HCT116 (cell line): Measurements from ENCODE around the gene ALKBH6. TPM values are rescaled to one million over a fixed set of nuclear protein-coding genes. Genes with fewer than 3 reads are reported as not detected.
A peak's percentile ranks its signal among the peaks of the same experiment; 100 is the strongest.

ENCODE experiments used
- ATAC-seq: fragments of 200-7000 bp; cut with Tn5 transposase; 2 replicates; pipeline ENCODE4 v1.9.1; 2020; ENCODE audit warnings: mild to moderate bottlenecking, moderate library complexity
- BruUV-seq: library from RNA; stranded (reverse); fragments of 400-500 nt; replicated peaks from 2 replicates; lab custom pipeline; 2021; lab: Mats Ljungman, UMichigan
- CTCF ChIA-PET: fragments of 300-600 bp; sonication (Branson Sonifier 250); formaldehyde crosslinking; loops from one replicate; lab custom pipeline; 2021; ENCODE audit warnings: antibody characterized with exemption; lab: Charles Lee
- POLR2A ChIA-PET: fragments of 300-600, 350-600 bp; sonication (Branson Sonifier 250); formaldehyde crosslinking; loops from one replicate; lab custom pipeline; 2021; ENCODE audit warnings: antibody characterized with exemption; lab: Charles Lee
- RAD21 ChIA-PET, 2 experiments: fragments of 300-600 bp; sonication (Branson Sonifier 250); formaldehyde crosslinking; loops; one replicate each; lab custom pipeline; 2023; ENCODE audit warnings: low total read pairs in 2 of 2; ENCODE audit not compliant: uncharacterized antibody in 2 of 2, unreplicated experiment in 2 of 2, low non-redundant PET in 1 of 2; lab: Charles Lee
- DNase-seq: peaks from one replicate; pipeline ENCODE4 v3.0.0-alpha.2; 2010; ENCODE audit warnings: low read depth, low spot score
- H2AFZ ChIP-seq: fragments of 200-600 bp; shearing (Covaris generic), sonication (generic); 2 replicates; pipeline ENCODE4 v1.6.1; 2017; ENCODE audit warnings: low read depth, mixed run types, mixed read lengths, antibody characterized with exemption, low read length; ENCODE audit not compliant: poor library complexity, severe bottlenecking
- H3K27ac ChIP-seq: 2 replicates; pipeline ENCODE4 v1.5.1; 2012; ENCODE audit warnings: low read depth, low read length
- H3K27me3 ChIP-seq: fragments of 200-600 bp; sonication (generic); 2 replicates; pipeline ENCODE4 v1.6.1; 2016; ENCODE audit warnings: mixed run types, low read length, mixed read lengths; ENCODE audit not compliant: insufficient read depth
- H3K36me3 ChIP-seq, 2 experiments: fragments of 200-500 bp in 1 of 2; fragments of 200-600 bp in 1 of 2; sonication (Bioruptor generic) in 1 of 2; sonication (generic) in 1 of 2; 2 replicates each; pipeline versions ENCODE4 v1.5.1 to v1.6.1; 2014 to 2016; ENCODE audit warnings: low read length in 2 of 2, inconsistent platforms in 1 of 2, mixed read lengths in 1 of 2, mixed run types in 1 of 2; ENCODE audit not compliant: insufficient read depth in 2 of 2, control insufficient read depth in 1 of 2
- H3K4me1 ChIP-seq, 2 experiments: fragments of 200-600 bp in 1 of 2; sonication (generic) in 1 of 2; 2 replicates each; pipeline versions ENCODE4 v1.5.1 to v1.6.1; 2012 to 2017; ENCODE audit warnings: low read length in 2 of 2, inconsistent platforms in 1 of 2, mild to moderate bottlenecking in 1 of 2, mixed read lengths in 1 of 2, mixed run types in 1 of 2, moderate library complexity in 1 of 2; ENCODE audit not compliant: insufficient read depth in 2 of 2, control insufficient read depth in 1 of 2
- H3K4me2 ChIP-seq: fragments of 200-600 bp; sonication (generic); 2 replicates; pipeline ENCODE4 v1.6.1; 2017; ENCODE audit warnings: mixed run types, low read length, mixed read lengths
- H3K4me3 ChIP-seq, 2 experiments: fragments of 200-600 bp in 1 of 2; sonication (generic) in 1 of 2; replicated peaks in 1 of 2; 2 replicates each; pipeline ENCODE4 v1.5.1; 2011 to 2016; ENCODE audit warnings: low read length in 2 of 2, control low read depth in 1 of 2, low read depth in 1 of 2, mild to moderate bottlenecking in 1 of 2, mixed read lengths in 1 of 2, mixed run types in 1 of 2
- H3K79me2 ChIP-seq: fragments of 200-600 bp; sonication (generic); 2 replicates; pipeline ENCODE4 v1.6.1; 2017; ENCODE audit warnings: mild to moderate bottlenecking, mixed run types, low read length, moderate library complexity, mixed read lengths; ENCODE audit not compliant: insufficient read depth
- H3K9ac ChIP-seq: fragments of 200-600 bp; sonication (generic); 2 replicates; pipeline ENCODE4 v1.6.1; 2016; ENCODE audit warnings: low read length, mixed read lengths
- H3K9me2 ChIP-seq: fragments of 200-600 bp; sonication (generic), shearing (Covaris generic); 2 replicates; pipeline ENCODE4 v1.6.1; 2017; ENCODE audit warnings: mixed run types, mild to moderate bottlenecking, moderate library complexity; ENCODE audit not compliant: insufficient read depth
- H3K9me3 ChIP-seq, 2 experiments: fragments of 200-500 bp in 1 of 2; fragments of 200-600 bp in 1 of 2; sonication (Bioruptor generic) in 1 of 2; sonication (generic) in 1 of 2; 2 replicates each; pipeline ENCODE4 v1.6.1; 2014 to 2017; ENCODE audit warnings: low read length in 2 of 2, mixed read lengths in 2 of 2, inconsistent platforms in 1 of 2, low read depth in 1 of 2, mild to moderate bottlenecking in 1 of 2, mixed run types in 1 of 2, moderate library complexity in 1 of 2; ENCODE audit not compliant: control insufficient read depth in 1 of 2, insufficient read depth in 1 of 2
- H4K20me1 ChIP-seq: fragments of 200-600 bp; sonication (generic), shearing (Covaris generic); 2 replicates; pipeline ENCODE4 v1.6.1; 2017; ENCODE audit warnings: mixed run types, mild to moderate bottlenecking, moderate library complexity; ENCODE audit not compliant: insufficient read depth
- ATF3 ChIP-seq: IDR thresholded peaks from 2 replicates; pipeline ENCODE4 v1.6.1; 2012
- CTCF ChIP-seq, 3 experiments: fragments of 200-600 bp in 1 of 3; sonication (generic) in 1 of 3; IDR thresholded peaks in 2 of 3; conservative IDR thresholded peaks in 1 of 3; 2 replicates each; pipeline ENCODE4 v1.5.1; 2012 to 2017; ENCODE audit warnings: low read depth in 2 of 3, low read length in 2 of 3, antibody characterized with exemption in 1 of 3, borderline replicate concordance in 1 of 3, control low read depth in 1 of 3, mild to moderate bottlenecking in 1 of 3, mixed read lengths in 1 of 3, mixed run types in 1 of 3, moderate library complexity in 1 of 3; ENCODE audit not compliant: insufficient read depth in 1 of 3
- EZH2phosphoT487 ChIP-seq: fragments of 200-600 bp; IDR thresholded peaks from 2 replicates; pipeline ENCODE4 v1.6.1; 2018; ENCODE audit warnings: antibody characterized with exemption, borderline replicate concordance
- POLR2AphosphoS5 ChIP-seq: IDR thresholded peaks from 2 replicates; pipeline ENCODE4 v1.6.1; 2011; ENCODE audit warnings: mild to moderate bottlenecking, low read depth, low read length, moderate library complexity
- RAD21 ChIP-seq: IDR thresholded peaks from 2 replicates; pipeline ENCODE4 v1.6.1; 2012; ENCODE audit warnings: low read depth, mild to moderate bottlenecking
- REST ChIP-seq: IDR thresholded peaks from 2 replicates; pipeline ENCODE4 v1.6.1; 2012; ENCODE audit warnings: low read depth
- TCF7L2 ChIP-seq: IDR thresholded peaks from 2 replicates; pipeline ENCODE4 v1.7.0; 2011; ENCODE audit warnings: borderline replicate concordance, inconsistent platforms; ENCODE audit not compliant: insufficient read depth, insufficient read length; ENCODE audit errors: extremely low read depth
- intact Hi-C: fragments of 100-400 bp; cut with micrococcal nuclease; formaldehyde crosslinking; loops from 2 replicates; pipeline ENCODE4 v1.10.0; 2022
- total RNA-seq: library from RNA; stranded (reverse); gene quantifications from one replicate; pipeline ENCODE4 v1.2.1, GENCODE V29; 2021; ENCODE audit not compliant: unreplicated experiment

Gene ALKBH6
- total RNA-seq, 1 experiment from 2014 or later, result 28.6 TPM

GRCh38 chr19:36051236-36051635 lies 37.2 kb upstream of the ALKBH6 start:
- BruUV-seq, result no TSS peak
- no peak overlapping the region for H3K4me2 ChIP-seq
- H3K9me3 ChIP-seq, result no peaks in the 10 kb centered on the region
- H3K36me3 ChIP-seq, result no peaks in the 10 kb centered on the region
- peak; percentile 33 for DNase-seq
- H3K27me3 ChIP-seq, result no peaks in the 10 kb centered on the region
- peaks cover 19 to 43% of the 10 kb centered on the region in 2 experiments for H3K4me1 ChIP-seq
- H3K9ac ChIP-seq, result no peak overlapping the region
- TF ChIP-seq POLR2AphosphoS5, result no peak
- TF ChIP-seq RAD21, result peak; percentile 46
- TF ChIP-seq ATF3, result no peak
- TF ChIP-seq CTCF (IDR thresholded peaks at IDR 0.05 in 2 of 3, conservative IDR thresholded peaks at IDR 0.05 in 1 of 3; ENCODE audit: borderline replicate concordance in 1 of 3, insufficient read depth in 1 of 3, low read depth in 2 of 3, low read length in 2 of 3), result peak; percentile 71 to 98 (median 73)
- no peak overlapping the region for H3K4me3 ChIP-seq
- no peak for ATAC-seq
- POLR2A ChIA-PET, result interaction anchor here (1.5 kb wide), 1 partner anchor 37 kb away, joined by 3 read pairs; the partner anchor contains the start of gene ALKBH6
- CTCF ChIA-PET, result no interaction called here
- no peaks in the 10 kb centered on the region for H4K20me1 ChIP-seq
- intact Hi-C loops, result loop anchor here (1.0 to 10.0 kb wide), 2 partner anchors 52 to 166 kb away; no protein-coding TSS in a partner anchor
- H3K9me2 ChIP-seq, result no peaks in the 10 kb centered on the region
- RAD21 ChIA-PET, result no interaction called here
- no peak overlapping the region for H2AFZ ChIP-seq
- peaks cover 12% of the 10 kb centered on the region for H3K79me2 ChIP-seq
- H3K27ac ChIP-seq, result no peak overlapping the region

DNA sequence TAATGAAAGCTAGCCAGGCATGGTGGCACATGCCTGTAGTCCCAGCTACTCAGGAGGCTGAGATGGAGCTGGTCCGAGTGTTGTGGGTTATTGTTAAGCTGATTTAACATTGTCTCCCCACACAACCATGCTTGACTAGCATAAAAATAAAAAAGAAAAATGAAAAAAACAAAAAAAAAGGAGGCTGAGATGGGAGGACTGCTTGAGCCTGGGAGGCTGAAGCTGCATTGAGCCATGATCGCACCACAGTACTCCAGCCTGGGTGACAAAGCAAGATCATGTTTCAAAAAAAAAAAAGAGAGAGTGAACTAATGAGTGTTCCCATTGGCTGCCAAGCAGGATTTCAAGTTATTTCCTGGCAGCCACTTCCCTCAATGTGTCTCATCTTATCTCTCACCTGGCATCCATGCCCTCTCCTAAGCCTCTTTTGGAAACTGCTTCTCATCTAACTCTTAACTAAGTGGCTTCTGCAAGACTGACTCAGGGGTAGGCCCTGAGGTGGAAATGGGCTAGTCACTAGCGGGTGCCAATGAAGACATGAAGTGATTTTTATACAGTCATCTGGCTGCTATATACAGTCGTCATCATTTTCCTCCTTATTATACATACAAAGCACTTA lies 35.2 kb upstream of the ALKBH6 start:
- RAD21 ChIA-PET, result no interaction called here
- Histone ChIP-seq H3K27me3 (no peaks in the 10 kb centered on the region), H3K4me1 (peaks cover 9 to 25% of the 10 kb centered on the region in 2 experiments; a peak in 3 of 4 replicates), H3K9me2 (no peaks in the 10 kb centered on the region), H3K4me3 (no peak overlapping the region), H3K36me3 (no peaks in the 10 kb centered on the region), H3K9ac (no peak overlapping the region), H3K27ac (no peak overlapping the region), H3K79me2 (no peaks in the 10 kb centered on the region), H3K4me2 (no peak overlapping the region), H4K20me1 (no peaks in the 10 kb centered on the region), H3K9me3 (no peaks in the 10 kb centered on the region), H2AFZ (no peak overlapping the region)
- CTCF ChIA-PET, result no interaction called here
- BruUV-seq, result no TSS peak
- intact Hi-C loops, result no loop called here
- DNase-seq (no peak), ATAC-seq (no peak)
- POLR2A ChIA-PET, result no interaction called here
- TF ChIP-seq REST (no peak), TCF7L2 (no peak), POLR2AphosphoS5 (no peak), CTCF (IDR thresholded peaks at IDR 0.05 in 2 of 3, conservative IDR thresholded peaks at IDR 0.05 in 1 of 3; ENCODE audit: borderline replicate concordance in 1 of 3, insufficient read depth in 1 of 3, low read depth in 2 of 3, low read length in 2 of 3) (no peak), RAD21 (no peak), EZH2phosphoT487 (no peak)
